Activated T-cell treated with anti-CD3 and anti-CD28 coated beads, Interleukin-2, amount 50 U/mL, for 72 hours (primary cell): Measurements from ENCODE around the gene APOBR. TPM values are rescaled to one million over a fixed set of nuclear protein-coding genes. Genes with fewer than 3 reads are reported as not detected.
"Not testable (repeated sequence)": the region's sequence is repeated elsewhere in the genome, so short reads cannot be mapped to it uniquely, and the experiment has no call there.

ENCODE experiments used
- ATAC-seq, 2 donors: fragments of 150-1000 bp; cut with Tn5 transposase; replicated peaks in 1 of 2; 2 replicates each; pipeline ENCODE4 v1.10.0; 2021; ENCODE audit warnings: moderate library complexity in 2 of 2, mild to moderate bottlenecking in 1 of 2
- DNase-seq, 2 donors: peaks; one replicate each; pipeline ENCODE4 v3.0.0; 2021 to 2022; ENCODE audit warnings: mixed read lengths in 1 of 2
- H3K27ac Mint-ChIP-seq: one replicate; pipeline ENCODE4 v1.8.0; 2022; ENCODE audit warnings: mild to moderate bottlenecking, moderate library complexity, mixed read lengths
- H3K27me3 Mint-ChIP-seq: one replicate; pipeline ENCODE4 v1.8.0; 2022; ENCODE audit warnings: low read depth, mixed read lengths
- H3K36me3 Mint-ChIP-seq, 2 donors: one replicate each; pipeline ENCODE4 v1.8.0; 2022; ENCODE audit warnings: mixed read lengths in 2 of 2, mild to moderate bottlenecking in 1 of 2; ENCODE audit not compliant: insufficient read depth in 2 of 2
- H3K4me1 Mint-ChIP-seq: one replicate; pipeline ENCODE4 v1.8.0; 2022; ENCODE audit warnings: low read depth, mixed read lengths
- H3K4me3 Mint-ChIP-seq, 2 donors: one replicate each; pipeline ENCODE4 v1.8.0; 2022; ENCODE audit warnings: mild to moderate bottlenecking in 2 of 2, mixed read lengths in 2 of 2, moderate library complexity in 2 of 2
- H3K9me3 Mint-ChIP-seq, 2 donors: one replicate each; pipeline ENCODE4 v1.8.0; 2022; ENCODE audit warnings: mixed read lengths in 2 of 2
- total RNA-seq, 2 donors: library from RNA; stranded (reverse); gene quantifications; one replicate each; pipeline ENCODE4 v1.2.3, GENCODE V29; 2022

Gene APOBR
- total RNA-seq, 2 donors from 2014 or later: 2.7 to 3.2 TPM

- no peak for DNase-seq
- peak within 1 kb of the TSS; percentile 69 for H3K27ac Mint-ChIP-seq
- H3K27me3 Mint-ChIP-seq: no peaks in the 10 kb centered on the region
- no peak for ATAC-seq
- H3K36me3 Mint-ChIP-seq: no peaks in the 10 kb centered on the region
- H3K4me3 Mint-ChIP-seq: no peak within 1 kb of the TSS
- H3K4me1 Mint-ChIP-seq: peaks cover 27% of the 10 kb centered on the region
- no peaks in the 10 kb centered on the region for H3K9me3 Mint-ChIP-seq
Observed at GRCh38 chr16:28538733-28539596, 44.5 kb downstream of the APOBR start, which contains the start of gene NUPR1. Gene NUPR1 (minus strand): TSS chr16:28538974. CDS start chr16:28538907, 67 bp downstream.

- H3K27ac Mint-ChIP-seq: no peak overlapping the region
- no peaks in the 10 kb centered on the region for H3K27me3 Mint-ChIP-seq
- peaks cover 14% of the 10 kb centered on the region for H3K4me1 Mint-ChIP-seq
- H3K36me3 Mint-ChIP-seq: no peaks in the 10 kb centered on the region
- ATAC-seq: no peak
- no peak for DNase-seq
- H3K4me3 Mint-ChIP-seq: no peak overlapping the region
- H3K9me3 Mint-ChIP-seq: no peaks in the 10 kb centered on the region
Observed at GRCh38 chr16:28540346-28540745, 45.9 kb downstream of the APOBR start.

GRCh38 chr16:28542646-28543045, 48.2 kb downstream of the APOBR start:
- Mint-ChIP-seq H3K9me3 (no peaks in the 10 kb centered on the region), H3K27ac (no peak overlapping the region), H3K27me3 (no peaks in the 10 kb centered on the region), H3K36me3 (no peaks in the 10 kb centered on the region), H3K4me3 (no peak overlapping the region), H3K4me1 (peaks cover 9% of the 10 kb centered on the region)
- DNase-seq (no peak), ATAC-seq (no peak)

- Mint-ChIP-seq H3K9me3 (no peaks in the 10 kb centered on the region), H3K4me1 (peaks cover 9% of the 10 kb centered on the region), H3K27me3 (no peaks in the 10 kb centered on the region), H3K36me3 (no peaks in the 10 kb centered on the region), H3K27ac (no peak overlapping the region), H3K4me3 (no peak overlapping the region)
- no peak for DNase-seq
- ATAC-seq: no peak
Observed at GRCh38 chr16:28543072-28543471, 48.6 kb downstream of the APOBR start.

GRCh38 chr16:28544998-28545397, 50.6 kb downstream of the APOBR start:
- DNase-seq (no peak), ATAC-seq (no peak)
- H3K4me1 Mint-ChIP-seq: peaks cover 9% of the 10 kb centered on the region
- H3K36me3 Mint-ChIP-seq: no peaks in the 10 kb centered on the region
- no peak overlapping the region for H3K27ac Mint-ChIP-seq
- H3K27me3 Mint-ChIP-seq: no peaks in the 10 kb centered on the region
- H3K9me3 Mint-ChIP-seq: no peaks in the 10 kb centered on the region
- H3K4me3 Mint-ChIP-seq: no peak overlapping the region

GRCh38 chr16:28545964-28546363, 51.5 kb downstream of the APOBR start:
- not testable (repeated sequence) for H3K27me3 Mint-ChIP-seq, H3K4me1 Mint-ChIP-seq, H3K27ac Mint-ChIP-seq, DNase-seq, ATAC-seq, H3K4me3 Mint-ChIP-seq, H3K36me3 Mint-ChIP-seq, H3K9me3 Mint-ChIP-seq

GRCh38 chr16:28546626-28547025, 52.2 kb downstream of the APOBR start:
- no peak for DNase-seq
- Mint-ChIP-seq H3K4me1 (peaks cover 9% of the 10 kb centered on the region), H3K4me3 (no peak overlapping the region), H3K9me3 (no peaks in the 10 kb centered on the region), H3K36me3 (no peaks in the 10 kb centered on the region), H3K27me3 (no peaks in the 10 kb centered on the region), H3K27ac (no peak overlapping the region)
- no peak for ATAC-seq

- no peaks in the 10 kb centered on the region for H3K9me3 Mint-ChIP-seq
- H3K27ac Mint-ChIP-seq: no peak overlapping the region
- H3K36me3 Mint-ChIP-seq: no peaks in the 10 kb centered on the region
- H3K27me3 Mint-ChIP-seq: no peaks in the 10 kb centered on the region
- ATAC-seq: no peak
- peaks cover 8% of the 10 kb centered on the region for H3K4me1 Mint-ChIP-seq
- H3K4me3 Mint-ChIP-seq: no peak overlapping the region
- DNase-seq: no peak
Observed at GRCh38 chr16:28548306-28548802, 53.9 kb downstream of the APOBR start.

Other genes starting within 250 kb of the APOBR start
- 1 to 10 TPM; 6.2 to 7.0 TPM for gene SBK1, start 202.1 kb upstream of the APOBR start, total RNA-seq
- 1 to 10 TPM; 2.9 to 3.9 TPM for gene NPIPB6, start 131.1 kb upstream of the APOBR start, total RNA-seq
- 100 to 1,000 TPM in 1 of 2 donors, 10 to 100 TPM in 1; 60.6 to 107 TPM for gene EIF3CL, start 90.8 kb upstream of the APOBR start, total RNA-seq
- under 1 TPM in 1 of 2 donors, not detected in 1; 0.48 TPM for gene NPIPB7, start 22.3 kb upstream of the APOBR start, total RNA-seq
- gene CLN3, start 2.6 kb upstream of the APOBR start, total RNA-seq: 10 to 100 TPM; 22.4 to 30.1 TPM
- not detected for gene IL27, start 12.2 kb downstream of the APOBR start, total RNA-seq
- not detected for gene NUPR1, start 44.3 kb downstream of the APOBR start, total RNA-seq
- 10 to 100 TPM; 42.4 to 60.0 TPM for gene SGF29, start 59.3 kb downstream of the APOBR start, total RNA-seq
- gene SULT1A2, start 102.4 kb downstream of the APOBR start, total RNA-seq: 1 to 10 TPM in 1 of 2 donors, under 1 TPM in 1; 0.25 to 1.2 TPM
- gene SULT1A1, start 115.4 kb downstream of the APOBR start, total RNA-seq: 10 to 100 TPM; 12.7 to 18.6 TPM
- gene NPIPB8, start 143.4 kb downstream of the APOBR start, total RNA-seq: 1 to 10 TPM in 1 of 2 donors, not detected in 1; 2.7 TPM
- gene EIF3C, start 216.8 kb downstream of the APOBR start, total RNA-seq: 100 to 1,000 TPM; 470 to 660 TPM